ENCODE data around the gene SLC39A7. TPM values are rescaled to one million over a fixed set of nuclear protein-coding genes. Genes with fewer than 3 reads are reported as not detected.

The SLC39A7 gene
- total and polyA plus RNA-seq, 2 of the 13 experiments (the other 11 are each of a cell fraction or from before 2014, with no cell fraction given), result 142 to 229 TPM

- Histone ChIP-seq H3K79me2 (ENCODE audit: insufficient read depth, low read length) (no peaks in the 10 kb centered on the region), H3K4me1 (ENCODE audit: insufficient read depth, low read length) (peaks cover 32% of the 10 kb centered on the region), H3K36me3 (replicated peaks in 1 of 2; ENCODE audit: control insufficient read depth in 1 of 2, insufficient read depth in 2 of 2, low read length in 2 of 2) (no peaks in the 10 kb centered on the region), H2AFZ (ENCODE audit: low read length) (no peak overlapping the region), H3K4me3 (replicated peaks in 1 of 3; ENCODE audit: insufficient read depth in 1 of 3, low read depth in 2 of 3, low read length in 3 of 3) (no peak overlapping the region), H4K20me1 (ENCODE audit: insufficient read depth, low read length) (no peaks in the 10 kb centered on the region), H3K9ac (ENCODE audit: insufficient read depth, low read depth, low read length) (no peak overlapping the region), H3K4me2 (ENCODE audit: low read depth, low read length) (no peak overlapping the region), H3K27me3 (ENCODE audit: control insufficient read depth in 1 of 2, insufficient read depth in 2 of 2, low read length in 2 of 2) (peaks cover 2 to 17% of the 10 kb centered on the region in 2 experiments; a peak in 3 of 5 replicates), H3K9me3 (ENCODE audit: low read length) (no peaks in the 10 kb centered on the region), H3K27ac (ENCODE audit: extremely low read length, insufficient read depth, low read length) (no peak overlapping the region)
- BruUV-seq (replicated peaks), result no TSS peak
- CTCF ChIA-PET (ENCODE audit: low intra/inter-chr PET ratio, low total read pairs), result no interaction called here
- ATAC-seq (no peak), FAIRE-seq (no peak), DNase-seq (ENCODE audit: low spot score) (no peak)
- POLR2A ChIA-PET, result no interaction called here
- in situ Hi-C loops (cut with HindIII; ENCODE audit: extremely low pct_ligation_motif_present, low pct_unique_long_range_greater_than_20kb) (loop anchor here (10.0 kb wide), 1 partner anchor 155 kb away; no protein-coding TSS in a partner anchor), intact Hi-C loops (cut with micrococcal nuclease; ENCODE audit: unreplicated experiment) (no loop called here)
- WGBS (ENCODE audit: low lambda C conversion rate), result 69% methylated on average over 9 of the region's 10 CpGs
- TF ChIP-seq PAX8 (CRISPR knock-in tag; IDR thresholded peaks at IDR 0.05; ENCODE audit: borderline replicate concordance) (no peak), HNF4A (CRISPR knock-in tag; IDR thresholded peaks at IDR 0.05) (peak; percentile 20; the same call in 1 of the 2 replicates), TCF7 (IDR thresholded peaks at IDR 0.05; ENCODE audit: low read depth) (no peak), PAWR (CRISPR knock-in tag; IDR thresholded peaks at IDR 0.05; ENCODE audit: borderline replicate concordance) (no peak)
These were observed 31.1 kb upstream of the SLC39A7 start for GRCh38 chr6:33169291-33170175.

GRCh38 chr6:33170176-33171015 lies 30.3 kb upstream of the SLC39A7 start:
- no peak overlapping the region for H3K4me3 ChIP-seq (replicated peaks in 1 of 3; ENCODE audit: insufficient read depth in 1 of 3, low read depth in 2 of 3, low read length in 3 of 3)
- CTCF ChIA-PET (ENCODE audit: low intra/inter-chr PET ratio, low total read pairs), result no interaction called here
- H3K4me1 ChIP-seq (ENCODE audit: insufficient read depth, low read length), result peaks cover 32% of the 10 kb centered on the region
- no peaks in the 10 kb centered on the region for H3K9me3 ChIP-seq (ENCODE audit: low read length)
- H3K9ac ChIP-seq (ENCODE audit: insufficient read depth, low read depth, low read length), result no peak overlapping the region
- no peak overlapping the region for H3K27ac ChIP-seq (ENCODE audit: extremely low read length, insufficient read depth, low read length)
- no TSS peak for BruUV-seq (replicated peaks)
- in situ Hi-C loops (cut with HindIII; ENCODE audit: extremely low pct_ligation_motif_present, low pct_unique_long_range_greater_than_20kb) (no loop called here), intact Hi-C loops (cut with micrococcal nuclease; ENCODE audit: unreplicated experiment) (no loop called here)
- POLR2A ChIA-PET, result no interaction called here
- H4K20me1 ChIP-seq (ENCODE audit: insufficient read depth, low read length), result no peaks in the 10 kb centered on the region
- H3K27me3 ChIP-seq (ENCODE audit: control insufficient read depth in 1 of 2, insufficient read depth in 2 of 2, low read length in 2 of 2), result peaks cover 2 to 24% of the 10 kb centered on the region in 2 experiments; a peak in 3 of 5 replicates
- no peak for FAIRE-seq
- H2AFZ ChIP-seq (ENCODE audit: low read length), result no peak overlapping the region
- WGBS (ENCODE audit: low lambda C conversion rate), result 42% methylated on average over 9 of the region's 9 CpGs
- no peak for DNase-seq (ENCODE audit: low spot score)
- H3K4me2 ChIP-seq (ENCODE audit: low read depth, low read length), result no peak overlapping the region
- ATAC-seq, result no peak
- H3K79me2 ChIP-seq (ENCODE audit: insufficient read depth, low read length), result no peaks in the 10 kb centered on the region
- no peaks in the 10 kb centered on the region for H3K36me3 ChIP-seq (replicated peaks in 1 of 2; ENCODE audit: control insufficient read depth in 1 of 2, insufficient read depth in 2 of 2, low read length in 2 of 2)
- TF ChIP-seq ZBTB7A (CRISPR knock-in tag; IDR thresholded peaks at IDR 0.05) (no peak), NFYB (CRISPR knock-in tag; IDR thresholded peaks at IDR 0.05) (no peak)
